Spleen (tissue), 7 donors: Measurements from ENCODE around the gene SOHLH2.

Experiments
- CTCF ChIP-seq, 11 experiments: fragments of 200-600 bp in 7 of 11; fragments of 450-650 bp in 4 of 11; sonication (generic) in 4 of 11; IDR thresholded peaks in 8 of 11; conservative IDR thresholded peaks in 3 of 11; 1 replicate in 7 of 11; 2 replicates in 4 of 11; pipeline versions ENCODE4 v1.4.0 to v1.8.0; 2016 to 2021; ENCODE audit warnings: antibody characterized with exemption in 11 of 11, inconsistent platforms in 4 of 11, mild to moderate bottlenecking in 1 of 11
- POLR2A ChIP-seq, 3 donors: fragments of 450-650 bp; IDR thresholded peaks; one replicate each; pipeline ENCODE4 v1.5.1; 2017; ENCODE audit warnings: antibody characterized with exemption in 3 of 3, mild to moderate bottlenecking in 1 of 3
- donor health status: DM: no; HTN: no; CAD: no; lungs with moderate emphysema.
- donor health status: DM: no; HTN: no; CAD: no.
- donor health status: DM: no; HTN: no; CAD: no.

GRCh38 chr13:36244073-36244472, 29.7 kb upstream of the SOHLH2 start:
- TF ChIP-seq POLR2A (IDR thresholded peaks at IDR 0.05) (no peak), CTCF (IDR thresholded peaks at IDR 0.05 in 8 of 11, conservative IDR thresholded peaks at IDR 0.05 in 3 of 11) (no peak)
